K562 (cell line): ENCODE results near the gene CELA3B. TPM values are rescaled to one million over a fixed set of nuclear protein-coding genes. Genes with fewer than 3 reads are reported as not detected.
A peak's percentile ranks its signal among the peaks of the same experiment; 100 is the strongest.

Experiments
- BRD9 ChIP-seq: fragments of 450-650 bp; IDR thresholded peaks from 2 replicates; pipeline ENCODE4 v1.6.1; 2018; ENCODE audit warnings: low read depth; ENCODE audit not compliant: partially characterized antibody
- ERF ChIP-seq: fragments of 450-650 bp; formaldehyde crosslinking; IDR thresholded peaks from 2 replicates; pipeline ENCODE4 v1.4.0; 2020; ENCODE audit warnings: mild to moderate bottlenecking, mixed read lengths
- GTF2E2 ChIP-seq: fragments of 200-800 bp; sonication (Bioruptor generic); IDR thresholded peaks from 2 replicates; pipeline ENCODE4 v1.6.1; 2016; ENCODE audit warnings: missing genetic modification characterization, missing compliant biosample characterization
- HINFP ChIP-seq: fragments of 450-650 bp; conservative IDR thresholded peaks from 2 replicates; pipeline ENCODE4 v1.6.1; 2016; ENCODE audit warnings: missing genetic modification characterization, low read depth, mild to moderate bottlenecking, control low read depth, missing compliant biosample characterization
- HIVEP1 ChIP-seq: fragments of 250-450 bp; sonication (Bioruptor Pico); IDR thresholded peaks from 2 replicates; pipeline ENCODE4 v1.4.0; 2020; ENCODE audit warnings: mild to moderate bottlenecking
- IRF9 ChIP-seq: fragments of 450-650 bp; IDR thresholded peaks from 2 replicates; pipeline ENCODE4 v1.6.1; 2016; ENCODE audit warnings: missing biosample characterization, missing genetic modification characterization
- NFATC3 ChIP-seq: fragments of 450-650 bp; IDR thresholded peaks from 2 replicates; pipeline ENCODE4 v1.6.1; 2017; ENCODE audit warnings: mild to moderate bottlenecking
- NR2C2 ChIP-seq, 2 experiments: fragments of 200-800 bp in 1 of 2; sonication (Bioruptor generic) in 1 of 2; sonication (generic) in 1 of 2; formaldehyde crosslinking in 1 of 2; IDR thresholded peaks; 2 replicates each; pipeline versions ENCODE4 v1.6.1 to v1.8.0; 2016 to 2022; ENCODE audit warnings: mild to moderate bottlenecking in 1 of 2, missing compliant biosample characterization in 1 of 2, missing genetic modification characterization in 1 of 2, missing genetic modification reagents in 1 of 2
- RCOR1 ChIP-seq, 2 experiments: IDR thresholded peaks; 2 replicates each; pipeline ENCODE4 v1.6.1; 2012; ENCODE audit warnings: low read depth in 2 of 2, low read length in 2 of 2, borderline replicate concordance in 1 of 2, improper control_type of control experiment in 1 of 2
- SIN3B ChIP-seq: fragments of 450-650 bp; IDR thresholded peaks from 2 replicates; pipeline ENCODE4 v1.6.1; 2017; ENCODE audit warnings: low read depth, mild to moderate bottlenecking, moderate library complexity
- SRSF1 ChIP-seq: fragments of 200-400 bp; formaldehyde crosslinking; IDR thresholded peaks from 2 replicates; pipeline ENCODE4 v1.6.1; 2017; ENCODE audit warnings: mild to moderate bottlenecking, low read depth, low read length, moderate library complexity
- XRCC5 ChIP-seq: fragments of 200-400 bp; formaldehyde crosslinking; IDR thresholded peaks from 2 replicates; pipeline ENCODE4 v1.6.1; 2017; ENCODE audit warnings: low read depth, mild to moderate bottlenecking, low read length
- ZBED1 ChIP-seq: IDR thresholded peaks from 2 replicates; pipeline ENCODE4 v1.6.1; 2014
- ZBTB11 ChIP-seq, 3 experiments: fragments of 200-800 bp in 1 of 3; fragments of 250-450 bp in 1 of 3; fragments of 450-650 bp in 1 of 3; sonication (Bioruptor Pico) in 1 of 3; sonication (Bioruptor generic) in 1 of 3; formaldehyde crosslinking in 1 of 3; IDR thresholded peaks; 2 replicates each; pipeline versions ENCODE4 v1.6.1 to v1.8.0; 2016 to 2022; ENCODE audit warnings: mild to moderate bottlenecking in 2 of 3, missing genetic modification characterization in 2 of 3, missing compliant biosample characterization in 1 of 3, moderate library complexity in 1 of 3
- ZNF197 ChIP-seq: fragments of 200-800 bp; sonication (Bioruptor generic); IDR thresholded peaks from 2 replicates; pipeline ENCODE4 v1.6.1; 2016; ENCODE audit warnings: low read depth, missing genetic modification characterization, missing compliant biosample characterization
- ZNF518B ChIP-seq: fragments of 250-450 bp; sonication (Bioruptor Pico); IDR thresholded peaks from 2 replicates; pipeline ENCODE4 v1.5.0; 2021; ENCODE audit warnings: mild to moderate bottlenecking, moderate library complexity
- ZNF584 ChIP-seq: fragments of 200-800 bp; sonication (Bioruptor generic); IDR thresholded peaks from 2 replicates; pipeline ENCODE4 v1.6.1; 2016; ENCODE audit warnings: low read depth, mild to moderate bottlenecking, missing genetic modification characterization, missing compliant biosample characterization
- polyA plus RNA-seq, 8 experiments: library from polyadenylated mRNA; depleted of rRNA in 4 of 8; stranded (reverse) in 5 of 8; unstranded in 3 of 8; fragments of >200 nt; fragmentation: Nextera tagmentation in 2 of 8; fragmentation: Illumina TruSeq in 1 of 8; extraction: Ambion mirVana in 2 of 8; extraction: Trizol in 1 of 8; gene quantifications; 2 replicates each; pipeline versions ENCODE4 v1.2.1 to v1.2.3, GENCODE V29; 2011 to 2014; ENCODE audit warnings: inconsistent platforms in 1 of 8, missing spikeins in 1 of 8
- total RNA-seq, 7 experiments: library from RNA; depleted of rRNA in 6 of 7; stranded (reverse); fragments of >200 nt in 6 of 7; fragmentation: Illumina TruSeq in 2 of 7; extraction: Trizol in 2 of 7; gene quantifications; 2 replicates each; pipeline versions ENCODE4 v1.2.1 to v1.2.3, GENCODE V29; 2011 to 2021; ENCODE audit warnings: low replicate concordance in 1 of 7

CELA3B gene
- total and polyA plus RNA-seq, 9 of the 15 experiments (the other 6 are each of a cell fraction or from before 2014, with no cell fraction given): 3.1 TPM; not detected in 8

- TF ChIP-seq ZNF518B (CRISPR knock-in tag): no peak
- TF ChIP-seq HIVEP1: no peak
- no peak for TF ChIP-seq HINFP (tag)
- no peak for TF ChIP-seq SRSF1
- no peak for TF ChIP-seq ZNF197 (CRISPR knock-in tag)
- no peak for TF ChIP-seq ERF (CRISPR knock-in tag)
- TF ChIP-seq GTF2E2 (tag): no peak
- TF ChIP-seq BRD9: no peak
- peak in 1 of 3 experiments; percentile 85; a peak in 2 of 6 replicates for TF ChIP-seq ZBTB11 (CRISPR knock-in tag; IDR thresholded peaks at IDR 0.05)
- no peak for TF ChIP-seq NFATC3
- no peak for TF ChIP-seq SIN3B
- TF ChIP-seq NR2C2 (CRISPR knock-in tag; IDR thresholded peaks at IDR 0.05): no peak
- TF ChIP-seq NR2C2 (tag; IDR thresholded peaks at IDR 0.05): no peak
- TF ChIP-seq RCOR1 (IDR thresholded peaks at IDR 0.05; ENCODE audit: borderline replicate concordance in 1 of 2, low read depth in 2 of 2, low read length in 2 of 2): no peak
- no peak for TF ChIP-seq ZBED1
- no peak for TF ChIP-seq IRF9
- TF ChIP-seq ZNF584 (CRISPR knock-in tag): 0 out of 2 replicates have a peak, but pooled peaks have one; percentile 73
- no peak for TF ChIP-seq XRCC5
Measured at GRCh38 chr1:22024485-22025367, 47.9 kb downstream of the CELA3B start (continued).
